Measurements from ENCODE around the gene NHLRC4. TPM values are rescaled to one million over a fixed set of nuclear protein-coding genes. Genes with fewer than 3 reads are reported as not detected.

Gene NHLRC4
- total and polyA plus RNA-seq, 7 experiments from 2014 or later, result 1.6 to 5.8 (median 4.6) TPM

DNA sequence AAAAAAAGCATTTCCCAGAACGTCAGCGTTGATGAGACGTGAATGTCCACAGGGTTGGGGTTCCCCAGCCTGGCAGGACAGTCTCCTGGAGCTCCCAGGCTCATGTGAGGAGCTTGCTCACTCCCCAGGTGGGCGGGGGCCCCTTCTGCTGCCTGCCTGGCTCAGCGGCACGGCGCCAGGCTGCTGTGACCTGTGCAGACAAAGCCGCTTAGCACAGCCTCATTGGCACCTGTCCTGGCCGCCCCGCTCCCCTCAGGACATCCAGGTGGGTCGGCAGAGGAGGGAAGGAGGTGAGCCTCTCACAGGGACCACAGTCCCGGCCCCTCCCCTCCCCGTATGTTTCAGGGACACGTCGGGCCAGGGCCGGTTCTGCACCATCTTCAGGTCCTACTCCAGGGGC lies 51.0 kb downstream of the NHLRC4 start:
- intact Hi-C loops (cut with micrococcal nuclease), result no loop called here
- H3K36me3 Mint-ChIP-seq, result peaks cover 0 to 13% (median 5%) of the 10 kb centered on the region in 5 donors
- H3K27ac Mint-ChIP-seq, result no peak overlapping the region
- H3K27me3 Mint-ChIP-seq, result no peaks in the 10 kb centered on the region
- no peaks in the 10 kb centered on the region for H3K9me3 ChIP-seq (ENCODE audit: control insufficient read depth in 2 of 3, low read length in 3 of 3)
- no peaks in the 10 kb centered on the region for H3K27me3 ChIP-seq (ENCODE audit: control insufficient read depth in 2 of 2, insufficient read depth in 2 of 2, low read length in 2 of 2)
- no peak overlapping the region for H3K27ac ChIP-seq (ENCODE audit: low read depth, low read length)
- no peak overlapping the region for H3K4me3 Mint-ChIP-seq
- peaks cover 0 to 10% (median 0%) of the 10 kb centered on the region in 7 donors for H3K4me1 Mint-ChIP-seq
- no peak overlapping the region for H3K4me3 ChIP-seq (ENCODE audit: low read length)
- POLR2A ChIA-PET, result no interaction called here
- peaks cover 0 to 19% (median 0%) of the 10 kb centered on the region in 3 experiments for H3K36me3 ChIP-seq (ENCODE audit: control insufficient read depth in 2 of 3, insufficient read depth in 3 of 3, low read length in 3 of 3)
- H3K9me3 Mint-ChIP-seq, result peaks cover 0 to 1% (median 0%) of the 10 kb centered on the region in 11 donors
- CTCF ChIA-PET, result no interaction called here
- DNase-seq, result no peak
- no peaks in the 10 kb centered on the region for H3K4me1 ChIP-seq (ENCODE audit: control insufficient read depth in 2 of 2, insufficient read depth in 2 of 2, low read length in 2 of 2)
- no peak for ATAC-seq

Small RNAs within 50 kb of the gene (microRNA-seq; reads per million reads assigned to microRNA genes)
- gene MIR3176 (ENCODE audit: borderline microRNAs expressed) (not detected), gene MIR5587 (ENCODE audit: borderline microRNAs expressed) (not detected)

Other genes starting within 250 kb of the NHLRC4 start
- gene AXIN1, start 214.3 kb upstream of the NHLRC4 start, total RNA-seq, result 10 to 100 TPM; 25.6 to 45.9 (median 37.5) TPM
- 1 to 10 TPM; 1.2 to 2.5 TPM for gene AXIN1, start 214.3 kb upstream of the NHLRC4 start, polyA plus RNA-seq
- 10 to 100 TPM; 21.9 to 86.2 (median 26.5) TPM for gene MRPL28, start 196.5 kb upstream of the NHLRC4 start, total RNA-seq
- gene MRPL28, start 196.5 kb upstream of the NHLRC4 start, polyA plus RNA-seq, result 10 to 100 TPM; 44.1 to 71.7 TPM
- gene PGAP6, start 185.0 kb upstream of the NHLRC4 start, total RNA-seq, result 100 to 1,000 TPM in 1 of 5 experiments, 10 to 100 TPM in 4; 32.2 to 107 (median 89.4) TPM
- 10 to 100 TPM; 17.0 to 52.4 TPM for gene PGAP6, start 185.0 kb upstream of the NHLRC4 start, polyA plus RNA-seq
- gene NME4, start 169.8 kb upstream of the NHLRC4 start, total RNA-seq, result 10 to 100 TPM; 40.2 to 58.1 (median 42.9) TPM
- 10 to 100 TPM; 76.7 to 88.6 TPM for gene NME4, start 169.8 kb upstream of the NHLRC4 start, polyA plus RNA-seq
- 10 to 100 TPM in 3 of 5 experiments, 1 to 10 TPM in 2; 7.9 to 13.8 (median 11.6) TPM for gene DECR2, start 165.1 kb upstream of the NHLRC4 start, total RNA-seq
- 1 to 10 TPM; 7.8 to 7.9 TPM for gene DECR2, start 165.1 kb upstream of the NHLRC4 start, polyA plus RNA-seq
- gene RAB11FIP3, start 141.4 kb upstream of the NHLRC4 start, total RNA-seq, result 10 to 100 TPM; 37.9 to 53.0 (median 45.5) TPM
- gene RAB11FIP3, start 141.4 kb upstream of the NHLRC4 start, polyA plus RNA-seq, result 1 to 10 TPM in 1 of 2 donors, under 1 TPM in 1; 0.71 to 4.0 TPM
- gene CAPN15, start 39.3 kb upstream of the NHLRC4 start, total RNA-seq, result 10 to 100 TPM; 51.0 to 89.8 (median 55.6) TPM
- 1 to 10 TPM; 3.2 to 7.5 TPM for gene CAPN15, start 39.3 kb upstream of the NHLRC4 start, polyA plus RNA-seq
- gene PRR35, start 6.6 kb upstream of the NHLRC4 start, total RNA-seq, result not detected
- not detected for gene PRR35, start 6.6 kb upstream of the NHLRC4 start, polyA plus RNA-seq
- 10 to 100 TPM; 27.1 to 63.0 (median 45.1) TPM for gene PIGQ, start 3.0 kb downstream of the NHLRC4 start, total RNA-seq
- 10 to 100 TPM; 12.3 to 16.2 TPM for gene PIGQ, start 3.0 kb downstream of the NHLRC4 start, polyA plus RNA-seq
- 10 to 100 TPM; 15.8 to 23.2 (median 17.8) TPM for gene RAB40C, start 23.1 kb downstream of the NHLRC4 start, total RNA-seq
- gene RAB40C, start 23.1 kb downstream of the NHLRC4 start, polyA plus RNA-seq, result 10 to 100 TPM in 1 of 2 donors, 1 to 10 TPM in 1; 7.9 to 17.5 TPM
- gene WFIKKN1, start 64.0 kb downstream of the NHLRC4 start, total RNA-seq, result under 1 TPM; 0.34 to 0.81 (median 0.56) TPM
- gene WFIKKN1, start 64.0 kb downstream of the NHLRC4 start, polyA plus RNA-seq, result not detected
- 10 to 100 TPM; 41.7 to 97.5 (median 64.0) TPM for gene METTL26, start 69.3 kb downstream of the NHLRC4 start, total RNA-seq
- 10 to 100 TPM; 95.8 to 96.9 TPM for gene METTL26, start 69.3 kb downstream of the NHLRC4 start, polyA plus RNA-seq
- 10 to 100 TPM; 21.4 to 33.6 (median 28.8) TPM for gene MCRIP2, start 74.8 kb downstream of the NHLRC4 start, total RNA-seq
- gene MCRIP2, start 74.8 kb downstream of the NHLRC4 start, polyA plus RNA-seq, result 10 to 100 TPM; 26.8 to 35.8 TPM
- 10 to 100 TPM; 11.7 to 70.6 (median 13.9) TPM for gene WDR90, start 82.4 kb downstream of the NHLRC4 start, total RNA-seq
- under 1 TPM; 0.56 to 0.63 TPM for gene WDR90, start 82.4 kb downstream of the NHLRC4 start, polyA plus RNA-seq
- 100 to 1,000 TPM; 145 to 232 (median 186) TPM for gene RHOT2, start 101.1 kb downstream of the NHLRC4 start, total RNA-seq
- gene RHOT2, start 101.1 kb downstream of the NHLRC4 start, polyA plus RNA-seq, result 10 to 100 TPM; 32.7 to 56.7 TPM
- 1 to 10 TPM in 4 of 5 experiments, under 1 TPM in 1; 0.65 to 3.1 (median 1.6) TPM for gene RHBDL1, start 108.7 kb downstream of the NHLRC4 start, total RNA-seq
- gene RHBDL1, start 108.7 kb downstream of the NHLRC4 start, polyA plus RNA-seq, result not detected
- 100 to 1,000 TPM in 1 of 5 experiments, 10 to 100 TPM in 4; 68.6 to 105 (median 77.4) TPM for gene STUB1, start 113.4 kb downstream of the NHLRC4 start, total RNA-seq
- 100 to 1,000 TPM; 132 to 159 TPM for gene STUB1, start 113.4 kb downstream of the NHLRC4 start, polyA plus RNA-seq
- gene JMJD8, start 117.3 kb downstream of the NHLRC4 start, total RNA-seq, result 10 to 100 TPM; 26.8 to 48.1 (median 37.2) TPM
- gene JMJD8, start 117.3 kb downstream of the NHLRC4 start, polyA plus RNA-seq, result 10 to 100 TPM; 43.2 to 62.1 TPM
- gene WDR24, start 123.4 kb downstream of the NHLRC4 start, total RNA-seq, result 10 to 100 TPM; 13.3 to 19.4 (median 16.5) TPM
- 10 to 100 TPM; 10.6 to 21.2 TPM for gene WDR24, start 123.4 kb downstream of the NHLRC4 start, polyA plus RNA-seq
- gene FBXL16, start 138.8 kb downstream of the NHLRC4 start, total RNA-seq, result 10 to 100 TPM; 13.2 to 45.4 (median 18.0) TPM
- gene FBXL16, start 138.8 kb downstream of the NHLRC4 start, polyA plus RNA-seq, result 10 to 100 TPM; 11.1 to 21.1 TPM
- 1 to 10 TPM; 4.8 to 5.1 (median 5.0) TPM for gene METRN, start 148.1 kb downstream of the NHLRC4 start, total RNA-seq
- 1 to 10 TPM; 3.7 to 4.5 TPM for gene METRN, start 148.1 kb downstream of the NHLRC4 start, polyA plus RNA-seq
- gene ANTKMT, start 154.1 kb downstream of the NHLRC4 start, total RNA-seq, result 10 to 100 TPM; 11.9 to 20.7 (median 13.6) TPM
- 10 to 100 TPM; 14.7 to 26.8 TPM for gene ANTKMT, start 154.1 kb downstream of the NHLRC4 start, polyA plus RNA-seq
- 1 to 10 TPM; 2.6 to 4.4 (median 3.0) TPM for gene CCDC78, start 159.4 kb downstream of the NHLRC4 start, total RNA-seq
- not detected for gene CCDC78, start 159.4 kb downstream of the NHLRC4 start, polyA plus RNA-seq
- 10 to 100 TPM in 3 of 5 experiments, 1 to 10 TPM in 2; 5.5 to 14.6 (median 10.7) TPM for gene HAGHL, start 160.1 kb downstream of the NHLRC4 start, total RNA-seq
- 1 to 10 TPM in 1 of 2 donors, under 1 TPM in 1; 0.72 to 1.1 TPM for gene HAGHL, start 160.1 kb downstream of the NHLRC4 start, polyA plus RNA-seq
- 10 to 100 TPM; 39.0 to 55.5 (median 46.1) TPM for gene CIAO3, start 174.0 kb downstream of the NHLRC4 start, total RNA-seq
- 10 to 100 TPM; 13.9 to 34.9 TPM for gene CIAO3, start 174.0 kb downstream of the NHLRC4 start, polyA plus RNA-seq
- gene MSLN, start 193.7 kb downstream of the NHLRC4 start, total RNA-seq, result under 1 TPM in 1 of 5 experiments, not detected in 4; 0.64 TPM
- not detected for gene MSLN, start 193.7 kb downstream of the NHLRC4 start, polyA plus RNA-seq
- gene RPUSD1, start 221.4 kb downstream of the NHLRC4 start, total RNA-seq, result 10 to 100 TPM; 16.3 to 34.3 (median 30.3) TPM
- 10 to 100 TPM; 21.2 to 42.9 TPM for gene RPUSD1, start 221.4 kb downstream of the NHLRC4 start, polyA plus RNA-seq
- gene CHTF18, start 221.6 kb downstream of the NHLRC4 start, total RNA-seq, result 10 to 100 TPM; 32.0 to 74.8 (median 51.7) TPM
- 1 to 10 TPM; 4.5 to 8.2 TPM for gene CHTF18, start 221.6 kb downstream of the NHLRC4 start, polyA plus RNA-seq
- gene GNG13, start 233.7 kb downstream of the NHLRC4 start, total RNA-seq, result not detected
- gene GNG13, start 233.7 kb downstream of the NHLRC4 start, polyA plus RNA-seq, result not detected

All from naive thymus-derived CD4-positive, alpha-beta T cell (primary cell).